HepG2 (cell line): Measurements from ENCODE around the gene RSPH1. TPM values are rescaled to one million over a fixed set of nuclear protein-coding genes. Genes with fewer than 3 reads are reported as not detected.

ENCODE experiments used
- ATAC-seq: fragments of 200-7000 bp; cut with Tn5 transposase; 3 replicates; pipeline ENCODE4 v1.9.1; 2020; ENCODE audit warnings: mild to moderate bottlenecking, moderate library complexity
- BruUV-seq: library from RNA; stranded (reverse); fragments of 400-500 nt; replicated peaks from 2 replicates; lab custom pipeline; 2021; lab: Mats Ljungman, UMichigan
- CTCF ChIA-PET: fragments of 300-600 bp; formaldehyde crosslinking; extraction: SDS; loops from one replicate; lab custom pipeline; 2021; ENCODE audit warnings: low total read pairs, inconsistent platforms, low intra/inter-chr PET ratio; lab: Yijun Ruan, JAX
- POLR2A ChIA-PET: fragments of 350-600 bp; sonication (Branson Sonifier 250); formaldehyde crosslinking; loops from one replicate; lab custom pipeline; 2020; ENCODE audit warnings: antibody characterized with exemption, inconsistent platforms; lab: Yijun Ruan, JAX
- DNase-seq: peaks from one replicate; pipeline ENCODE4 v3.0.0-alpha.2; 2015; ENCODE audit warnings: low spot score
- FAIRE-seq: peaks from 3 replicates; lab custom pipeline; 2011; peaks lifted over from hg19 to GRCh38; lab: Jason Lieb, UNC
- H2AFZ ChIP-seq: one replicate; pipeline ENCODE4 v1.6.1; 2011; ENCODE audit warnings: low read length, inconsistent platforms
- H3K27ac ChIP-seq: fragments of 300-600 bp; 3 replicates; pipeline ENCODE4 v1.8.0; 2011; ENCODE audit warnings: mixed run types, mild to moderate bottlenecking, mixed read lengths, low read length, inconsistent platforms; ENCODE audit not compliant: insufficient read depth; ENCODE audit errors: extremely low read length
- H3K27me3 ChIP-seq, 2 experiments: fragments of 200-600 bp in 1 of 2; 2 replicates in 1 of 2; 3 replicates in 1 of 2; pipeline versions ENCODE4 v1.6.0 to v1.8.0; 2011; ENCODE audit warnings: low read length in 2 of 2, mild to moderate bottlenecking in 2 of 2, moderate library complexity in 2 of 2, inconsistent platforms in 1 of 2; ENCODE audit not compliant: insufficient read depth in 2 of 2, control insufficient read depth in 1 of 2
- H3K36me3 ChIP-seq, 2 experiments: fragments of 200-600 bp in 1 of 2; replicated peaks in 1 of 2; 2 replicates in 1 of 2; 3 replicates in 1 of 2; pipeline versions ENCODE4 v1.5.1 to v1.8.0; 2011; ENCODE audit warnings: low read length in 2 of 2, inconsistent platforms in 1 of 2; ENCODE audit not compliant: insufficient read depth in 2 of 2, control insufficient read depth in 1 of 2
- H3K4me1 ChIP-seq: 2 replicates; pipeline ENCODE4 v1.5.1; 2012; ENCODE audit warnings: low read length, inconsistent platforms; ENCODE audit not compliant: insufficient read depth
- H3K4me2 ChIP-seq: 2 replicates; pipeline ENCODE4 v1.6.0; 2011; ENCODE audit warnings: low read depth, low read length, inconsistent platforms
- H3K4me3 ChIP-seq, 3 experiments: fragments of 200-600 bp in 1 of 3; sonication (generic), shearing (Covaris generic) in 1 of 3; replicated peaks in 1 of 3; 2 replicates each; pipeline ENCODE4 v1.5.1; 2011 to 2016; ENCODE audit warnings: low read length in 3 of 3, inconsistent platforms in 2 of 3, low read depth in 2 of 3, mild to moderate bottlenecking in 2 of 3, control low read depth in 1 of 3, mixed read lengths in 1 of 3; ENCODE audit not compliant: insufficient read depth in 1 of 3
- H3K79me2 ChIP-seq: one replicate; pipeline ENCODE4 v1.6.1; 2011; ENCODE audit warnings: low read length, inconsistent platforms; ENCODE audit not compliant: insufficient read depth
- H3K9ac ChIP-seq: 2 replicates; pipeline ENCODE4 v1.6.0; 2011; ENCODE audit warnings: mild to moderate bottlenecking, low read depth, low read length, inconsistent platforms; ENCODE audit not compliant: insufficient read depth
- H3K9me3 ChIP-seq: 2 replicates; pipeline ENCODE4 v1.5.1; 2012; ENCODE audit warnings: mild to moderate bottlenecking, low read length
- H4K20me1 ChIP-seq: 2 replicates; pipeline ENCODE4 v1.6.0; 2011; ENCODE audit warnings: inconsistent platforms, mild to moderate bottlenecking, low read length, moderate library complexity; ENCODE audit not compliant: insufficient read depth
- ELF4 ChIP-seq: sonication (generic); formaldehyde crosslinking; IDR thresholded peaks from 2 replicates; pipeline ENCODE4 v1.5.0; 2020; ENCODE audit warnings: missing genetic modification reagents, mild to moderate bottlenecking, moderate library complexity, borderline replicate concordance
- GZF1 ChIP-seq: sonication (generic); formaldehyde crosslinking; IDR thresholded peaks from 2 replicates; pipeline ENCODE4 v1.5.1; 2020; ENCODE audit warnings: mild to moderate bottlenecking, missing genetic modification reagents
- HNF4A ChIP-seq: sonication (generic); formaldehyde crosslinking; IDR thresholded peaks from 2 replicates; pipeline ENCODE4 v1.4.0; 2020; ENCODE audit warnings: missing genetic modification reagents
- KDM4B ChIP-seq: sonication (generic); formaldehyde crosslinking; IDR thresholded peaks from 2 replicates; pipeline ENCODE4 v1.4.0; 2020; ENCODE audit warnings: missing genetic modification reagents
- SIN3B ChIP-seq: fragments of 150-350 bp; IDR thresholded peaks from 2 replicates; pipeline ENCODE4 v1.6.1; 2014; ENCODE audit warnings: low read length
- TERF1 ChIP-seq: sonication (generic); formaldehyde crosslinking; IDR thresholded peaks from 2 replicates; pipeline ENCODE4 v1.8.0; 2022; ENCODE audit warnings: mild to moderate bottlenecking, missing genetic modification reagents, moderate library complexity
- ZBTB20 ChIP-seq: sonication (generic); formaldehyde crosslinking; IDR thresholded peaks from 2 replicates; pipeline ENCODE4 v1.8.1; 2023; ENCODE audit warnings: missing genetic modification reagents, low read depth, mild to moderate bottlenecking, borderline replicate concordance
- ZBTB25 ChIP-seq: IDR thresholded peaks from 2 replicates; pipeline ENCODE4 v1.6.1; 2018; ENCODE audit warnings: missing genetic modification reagents
- ZNF329 ChIP-seq: sonication (generic); formaldehyde crosslinking; IDR thresholded peaks from 2 replicates; pipeline ENCODE4 v1.9.0; 2021; ENCODE audit warnings: low read depth, mild to moderate bottlenecking, missing genetic modification reagents
- ZNF564 ChIP-seq: sonication (generic); formaldehyde crosslinking; IDR thresholded peaks from 2 replicates; pipeline ENCODE4 v1.8.1; 2023; ENCODE audit warnings: mild to moderate bottlenecking, missing genetic modification reagents
- ZNF691 ChIP-seq: sonication (generic); formaldehyde crosslinking; IDR thresholded peaks from 2 replicates; pipeline ENCODE4 v1.4.0; 2020; ENCODE audit warnings: missing genetic modification reagents, low read depth, mild to moderate bottlenecking, borderline replicate concordance
- ZNF709 ChIP-seq: sonication (generic); formaldehyde crosslinking; IDR thresholded peaks from 2 replicates; pipeline ENCODE4 v1.5.0; 2020; ENCODE audit warnings: mild to moderate bottlenecking, missing genetic modification reagents
- ZSCAN30 ChIP-seq: sonication (generic); formaldehyde crosslinking; IDR thresholded peaks from 2 replicates; pipeline ENCODE4 v1.5.0; 2020; ENCODE audit warnings: mild to moderate bottlenecking, missing genetic modification reagents
- WGBS: methylation state at CpG from one replicate; pipeline ENCODE4 v1.1.6; 2017; ENCODE audit warnings: low lambda C conversion rate; 5-methylcytosine and 5-hydroxymethylcytosine counted together
- in situ Hi-C: cut with HindIII; loops from 2 replicates; pipeline ENCODE4 v1.10.0; 2017; ENCODE audit warnings: low pct_unique_long_range_greater_than_20kb; ENCODE audit not compliant: extremely low pct_ligation_motif_present
- intact Hi-C: fragments of 100-400 bp; cut with micrococcal nuclease; formaldehyde crosslinking; loops from one replicate; pipeline ENCODE4 v1.10.0; 2022; ENCODE audit not compliant: unreplicated experiment
- polyA plus RNA-seq, 8 experiments: library from polyadenylated mRNA; depleted of rRNA in 3 of 8; stranded (reverse) in 7 of 8; unstranded in 1 of 8; fragments of >200 nt; fragmentation: Illumina TruSeq in 4 of 8; extraction: Trizol in 4 of 8; gene quantifications; 2 replicates each; pipeline versions ENCODE4 v1.2.1 to v1.2.3, GENCODE V29; 2011 to 2016; ENCODE audit warnings: low read depth in 4 of 8, missing spikeins in 1 of 8, mixed read lengths in 1 of 8; ENCODE audit not compliant: insufficient read depth in 1 of 8
- total RNA-seq, 5 experiments: library from RNA; depleted of rRNA; stranded (reverse); fragments of >200 nt; fragmentation: Illumina TruSeq; extraction: Trizol; gene quantifications; 2 replicates each; pipeline ENCODE4 v1.2.3, GENCODE V29; 2016; ENCODE audit warnings: low read depth in 1 of 5

RSPH1 gene
- total and polyA plus RNA-seq, 2 of the 13 experiments (the other 11 are each of a cell fraction or from before 2014, with no cell fraction given) = not detected

- no peaks in the 10 kb centered on the region for H3K36me3 ChIP-seq
- in situ Hi-C loops (no loop called here), intact Hi-C loops (no loop called here)
- no peak overlapping the region for H3K4me2 ChIP-seq
- no peaks in the 10 kb centered on the region for H3K9me3 ChIP-seq
- no peaks in the 10 kb centered on the region for H3K4me1 ChIP-seq
- CTCF ChIA-PET = no interaction called here
- no peak overlapping the region for H3K9ac ChIP-seq
- H3K27ac ChIP-seq = no peak overlapping the region
- no peak overlapping the region for H2AFZ ChIP-seq
- no peak for TF ChIP-seq ZNF329 (CRISPR knock-in tag)
- TF ChIP-seq ZNF691 (CRISPR knock-in tag) = no peak
- TF ChIP-seq ZBTB20 = no peak
- no peak for TF ChIP-seq GZF1 (CRISPR knock-in tag)
- no peak for TF ChIP-seq ZNF564 (CRISPR knock-in tag)
- TF ChIP-seq ZBTB25 (CRISPR knock-in tag) = no peak
- TF ChIP-seq KDM4B (CRISPR knock-in tag) = no peak
- no peak for TF ChIP-seq SIN3B
- no peak for TF ChIP-seq TERF1 (CRISPR knock-in tag)
- TF ChIP-seq ZNF709 (CRISPR knock-in tag) = no peak
- TF ChIP-seq HNF4A (CRISPR knock-in tag) = no peak
- no peak for TF ChIP-seq ZSCAN30 (CRISPR knock-in tag)
- no peak for TF ChIP-seq ELF4
- BruUV-seq = no TSS peak
- DNase-seq (no peak), FAIRE-seq (no peak), ATAC-seq (no peak)
- POLR2A ChIA-PET = no interaction called here
- 44% methylated on average over 8 of the region's 8 CpGs for WGBS
- no peak overlapping the region for H3K4me3 ChIP-seq
- H3K27me3 ChIP-seq = peaks cover 0 to 7% of the 10 kb centered on the region in 2 experiments; a peak in 3 of 5 replicates
- no peaks in the 10 kb centered on the region for H3K79me2 ChIP-seq
- no peaks in the 10 kb centered on the region for H4K20me1 ChIP-seq
Measured at GRCh38 chr21:42540396-42540795, 44.4 kb upstream of the RSPH1 start.
